ENCODE results near the gene HORMAD2.
"Not testable (repeated sequence)": the region's sequence is repeated elsewhere in the genome, so short reads cannot be mapped to it uniquely, and the experiment has no call there.

The HORMAD2 gene

GRCh38 chr22:30193031-30193775 lies 112.9 kb downstream of the HORMAD2 start:
- DNase-seq: peak; percentile 38 to 74 (median 67)

DNA sequence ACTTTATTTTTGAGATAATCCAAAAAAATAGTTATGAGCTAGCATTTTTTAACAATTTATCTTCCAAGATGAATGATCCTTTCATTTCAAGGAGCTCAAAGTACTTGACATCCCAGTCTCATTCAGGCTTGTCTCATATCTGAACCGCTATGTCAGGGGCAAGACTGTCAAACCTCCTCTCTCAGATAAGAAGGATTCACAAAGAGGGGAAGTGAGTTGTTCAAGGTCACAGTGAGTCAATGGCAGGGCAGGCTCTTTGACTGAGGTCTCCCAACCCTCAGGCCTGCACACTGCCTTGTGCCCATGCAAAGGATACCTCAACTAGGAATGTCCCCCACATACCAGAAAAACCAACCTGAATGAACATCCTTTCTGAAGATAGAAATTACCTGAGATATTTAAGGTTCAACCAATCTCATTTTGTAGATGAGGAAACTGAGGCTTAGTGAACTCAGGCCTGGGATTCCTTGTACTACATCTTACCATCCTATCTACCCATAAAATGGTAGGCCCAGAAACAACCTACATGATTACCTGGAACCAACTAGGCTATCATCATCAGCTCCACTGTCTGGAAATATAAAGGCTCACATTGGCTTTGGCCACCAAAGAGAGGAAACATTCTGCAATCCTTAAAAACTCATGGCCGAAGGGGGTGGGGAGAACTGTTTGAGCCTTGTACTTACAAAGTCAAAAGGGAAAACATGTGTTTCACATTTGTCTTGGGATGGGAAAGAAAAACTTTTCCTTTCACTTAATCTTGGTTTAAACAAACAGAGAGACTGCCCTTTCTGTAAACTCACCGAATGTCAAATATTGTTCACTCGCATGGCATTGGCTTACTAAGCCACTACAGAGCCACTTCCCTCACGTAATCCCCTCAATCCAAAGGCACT lies 115.2 kb downstream of the HORMAD2 start:
- DNase-seq: peak; percentile 18 to 57 (median 48)

DNA sequence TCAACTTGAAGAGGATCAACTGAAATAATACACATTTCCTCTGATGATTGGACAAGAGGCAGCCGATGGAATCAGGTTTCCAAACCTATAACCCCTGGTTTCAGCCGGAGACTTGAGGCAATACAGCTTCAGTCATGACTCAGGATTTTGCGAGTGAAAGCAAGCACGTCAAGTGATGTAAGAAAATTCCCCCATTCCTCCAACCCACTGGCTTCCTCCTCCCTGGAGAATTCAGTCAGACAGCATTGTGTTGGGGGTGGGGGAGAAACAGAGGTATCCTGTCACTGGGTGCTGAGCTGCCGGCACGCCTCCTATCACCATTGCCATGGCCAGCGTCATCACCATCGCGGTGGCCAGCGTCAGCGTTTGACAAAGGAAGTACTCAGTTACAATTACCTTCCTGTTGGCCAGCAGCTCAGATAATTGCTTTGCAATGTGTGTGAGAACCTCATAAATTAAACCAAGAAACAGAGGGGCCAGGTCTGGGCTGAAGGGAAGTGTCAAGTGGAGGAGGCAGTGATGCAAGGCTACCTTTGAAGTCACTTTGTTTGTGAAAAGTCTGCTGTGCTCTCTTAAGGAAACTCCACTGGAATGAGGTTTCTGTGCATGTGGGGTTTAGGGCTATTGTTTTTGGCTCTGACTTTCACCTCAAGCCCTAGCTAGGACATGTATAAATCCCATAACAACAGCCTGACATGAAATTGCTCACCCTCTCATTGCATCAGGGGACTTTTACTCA lies 116.0 kb downstream of the HORMAD2 start:
- DNase-seq: peak; percentile 93 to 97 (median 94)

DNA sequence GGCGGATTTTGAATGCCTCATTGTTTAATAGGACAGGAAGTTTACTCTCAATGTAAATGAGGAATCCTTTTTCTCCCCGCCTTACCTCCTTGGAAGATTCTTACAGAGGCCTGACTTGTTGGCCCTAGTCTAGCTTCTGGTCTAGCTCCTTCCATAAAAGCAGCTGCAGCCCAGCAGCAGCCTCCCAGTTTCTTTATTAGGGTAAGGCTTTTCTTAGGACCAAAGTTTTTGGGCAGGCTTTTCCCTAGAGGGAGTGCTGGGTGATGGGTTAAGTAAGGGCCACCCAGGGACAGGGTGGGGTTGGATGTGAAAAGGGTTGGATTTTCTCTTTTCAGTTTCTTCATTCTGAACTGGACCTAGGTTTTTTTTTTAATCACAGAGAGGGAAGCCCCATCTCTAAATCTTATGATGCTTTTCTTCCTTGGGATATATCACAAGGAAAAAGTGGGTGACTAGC lies 116.6 kb downstream of the HORMAD2 start:
- DNase-seq: peak in 2 of 4 experiments; percentile 26 to 78

DNA sequence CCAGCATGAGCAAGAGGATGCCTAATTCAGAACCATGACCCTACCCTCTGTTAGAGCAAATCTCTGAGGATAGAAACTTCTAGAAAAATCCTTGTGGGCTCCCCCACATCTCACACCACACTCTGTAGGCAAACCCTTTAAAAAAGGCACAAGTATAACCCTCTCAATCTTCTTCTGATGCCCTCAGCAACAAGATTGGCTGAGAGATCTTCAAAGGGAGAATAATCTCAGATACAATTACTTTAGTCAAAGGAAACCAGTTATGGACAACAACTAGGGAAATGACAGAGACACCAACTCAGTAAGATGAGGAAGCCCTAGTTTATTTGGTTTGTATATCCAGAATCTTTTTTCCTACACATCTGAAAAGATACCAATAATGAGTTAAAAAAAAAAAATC lies 117.1 kb downstream of the HORMAD2 start:
- DNase-seq: no peak

DNA sequence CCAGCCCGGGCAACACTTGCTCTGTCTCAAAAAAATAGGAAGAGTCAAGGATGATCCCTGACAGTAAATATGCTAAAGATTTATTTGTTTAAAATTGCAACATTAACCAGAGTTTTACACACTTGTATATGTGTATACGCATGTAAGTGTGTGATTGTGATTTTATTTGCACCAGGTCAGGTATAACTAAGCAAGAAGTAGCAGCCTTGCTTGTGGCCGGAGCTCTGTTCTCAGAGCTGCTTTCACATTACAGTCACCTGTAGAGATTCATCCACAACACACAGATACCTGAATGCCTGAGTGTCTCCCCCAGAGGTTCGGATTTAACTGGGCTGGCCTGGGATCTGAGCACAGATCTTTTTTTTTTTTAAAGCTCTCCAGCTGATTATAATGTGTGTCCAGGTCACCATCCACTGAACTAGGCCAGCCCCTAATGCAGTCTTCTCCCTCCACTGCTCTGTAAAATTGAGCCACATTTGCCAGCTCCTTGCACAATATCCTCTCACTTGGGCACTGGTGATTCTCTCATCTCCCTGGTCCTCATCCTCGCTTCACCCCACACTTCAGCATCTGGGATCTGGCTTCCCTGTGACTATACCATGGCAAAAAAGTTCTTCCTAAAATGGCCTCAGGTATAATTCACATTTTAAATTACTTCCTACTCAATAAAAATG lies 118.0 kb downstream of the HORMAD2 start:
- no peak for DNase-seq

- no peak for DNase-seq
Observed at GRCh38 chr22:30198921-30199320, 118.7 kb downstream of the HORMAD2 start.

DNA sequence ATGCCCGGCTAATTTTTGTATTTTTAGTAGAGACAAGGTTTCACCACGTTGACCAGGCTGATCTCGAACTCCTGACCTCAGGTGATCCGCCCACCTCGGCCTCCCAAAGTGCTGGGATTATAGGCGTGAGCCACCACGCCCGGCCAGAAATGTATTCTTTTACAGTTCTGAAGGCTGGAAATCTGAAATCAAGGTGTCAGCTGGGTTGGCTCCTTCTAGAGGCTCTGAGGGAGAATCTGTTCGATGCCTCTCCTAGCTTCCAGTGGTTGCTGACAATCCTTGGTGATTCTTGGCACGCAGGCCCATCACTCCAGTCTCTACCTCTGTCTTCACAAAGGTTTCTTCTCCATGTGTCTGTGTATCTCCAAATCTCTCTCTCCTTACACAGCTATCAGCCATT lies 120.6 kb downstream of the HORMAD2 start:
- not testable (repeated sequence) for DNase-seq

DNA sequence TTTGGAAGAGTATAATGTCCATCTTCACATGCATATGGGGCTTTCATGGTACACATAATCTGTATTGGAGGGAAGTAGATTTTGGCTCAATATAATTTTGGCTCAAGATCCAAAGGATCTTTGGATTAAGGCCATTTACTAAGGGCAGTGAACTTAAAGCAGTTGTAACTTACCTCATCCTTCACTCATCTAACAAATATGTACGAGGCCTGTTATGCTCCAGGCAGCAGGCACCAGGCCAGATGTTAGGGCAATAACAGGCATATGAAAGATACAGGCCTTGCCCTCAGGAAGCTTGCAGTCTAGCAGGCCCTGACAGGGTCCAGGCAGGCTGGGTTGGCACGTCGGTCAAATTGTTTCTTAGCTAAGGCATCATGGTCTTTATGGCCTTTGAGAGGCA lies 121.7 kb downstream of the HORMAD2 start:
- no peak for DNase-seq

DNA sequence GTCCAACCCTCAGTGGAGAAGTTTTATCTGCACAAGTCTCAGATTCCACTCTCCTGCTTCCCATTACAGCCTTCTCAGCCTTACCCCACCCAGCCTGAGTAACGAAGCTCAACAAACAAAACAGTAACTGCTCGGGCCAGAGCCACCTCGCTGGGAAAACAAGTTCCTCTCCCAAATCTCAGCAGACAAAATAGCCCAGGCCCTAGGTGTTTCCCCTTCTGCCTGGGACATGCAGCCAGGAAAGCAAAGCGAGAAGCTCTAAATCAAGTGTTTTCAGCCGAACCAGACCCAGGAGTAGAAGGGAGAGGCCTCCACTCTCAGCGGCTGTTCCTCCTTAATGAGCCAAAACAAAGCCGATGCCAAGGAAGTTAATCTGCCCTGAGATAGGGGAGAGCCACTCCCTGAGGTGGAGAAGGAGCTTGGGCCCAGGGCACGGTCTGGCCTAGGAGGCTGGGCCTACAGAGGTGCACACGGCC lies 122.3 kb downstream of the HORMAD2 start:
- DNase-seq: peak in 3 of 4 experiments; percentile 17 to 50 (median 34)

GRCh38 chr22:30204015-30204741 lies 123.9 kb downstream of the HORMAD2 start:
- DNase-seq: no peak

DNA sequence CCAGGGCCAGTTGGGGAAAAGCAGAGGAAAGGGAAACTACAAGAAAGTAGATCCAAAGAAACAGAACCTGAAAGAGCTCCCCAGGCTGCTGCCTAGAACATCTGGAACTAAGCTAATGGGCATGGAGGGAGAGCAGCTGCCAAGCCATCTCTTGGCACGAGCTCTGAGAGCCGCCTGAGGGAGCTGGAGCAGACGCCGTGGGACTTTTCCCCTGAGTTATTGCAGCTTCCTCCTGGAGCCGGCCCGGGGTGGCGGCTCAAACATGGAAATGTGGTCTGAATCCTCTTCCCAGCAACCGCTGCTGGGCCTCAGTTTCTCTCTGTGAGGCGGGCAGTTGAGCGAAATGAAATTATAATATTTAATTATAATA lies 124.5 kb downstream of the HORMAD2 start:
- DNase-seq: no peak

GRCh38 chr22:30205281-30206115 lies 125.2 kb downstream of the HORMAD2 start:
- peak; percentile 56 to 80 (median 73) for DNase-seq

- DNase-seq: peak in 3 of 4 experiments; percentile 23 to 50 (median 38)
Observed at GRCh38 chr22:30206944-30207343, 126.7 kb downstream of the HORMAD2 start.

DNA sequence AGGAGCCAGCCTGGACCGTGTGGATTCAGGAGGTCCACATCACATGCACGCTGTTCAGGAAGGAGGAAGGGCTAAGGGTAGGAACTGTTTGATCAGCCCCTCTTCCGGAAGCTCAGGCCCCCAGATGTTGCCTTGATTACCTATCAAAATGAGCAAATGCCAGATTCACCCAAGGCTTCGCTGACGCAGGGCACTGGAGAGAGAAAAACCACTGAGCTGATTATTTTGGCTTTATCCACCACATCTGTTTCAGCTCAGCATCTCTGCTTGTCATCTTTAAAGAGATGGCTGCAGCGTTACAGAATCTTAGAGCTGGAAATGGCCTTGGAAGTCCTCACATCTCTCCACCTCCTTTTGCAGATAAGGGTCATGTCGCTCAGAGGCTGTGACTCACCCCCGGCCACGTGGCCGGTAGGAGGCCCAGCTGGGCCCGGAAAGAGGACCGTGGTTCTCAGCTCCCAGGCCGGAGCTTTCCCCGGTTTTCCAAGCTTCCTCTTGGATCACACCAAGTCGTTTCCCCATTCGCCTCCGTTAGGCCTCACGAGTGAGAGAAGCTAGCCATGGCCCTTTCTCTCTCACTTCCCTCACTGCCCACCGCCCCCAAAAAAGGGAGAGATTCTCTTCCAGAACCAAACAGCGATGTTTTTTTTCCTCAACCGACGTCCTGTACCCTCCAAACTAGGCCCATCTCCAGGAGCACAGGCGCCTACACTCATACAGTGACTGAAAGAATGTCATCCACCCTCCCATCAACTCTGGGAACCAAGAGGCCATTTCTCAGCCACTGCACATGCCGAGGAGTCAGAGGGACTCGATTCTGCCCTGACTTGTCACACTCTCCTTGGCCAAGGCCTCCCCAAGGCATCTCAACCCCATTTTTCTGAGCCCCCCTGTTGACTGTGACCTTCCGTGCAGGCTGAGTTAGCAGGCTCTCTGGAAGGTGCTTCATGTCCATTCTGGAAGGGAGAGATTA lies 128.7 kb downstream of the HORMAD2 start:
- peak; percentile 58 to 87 (median 76) for DNase-seq

- no peak for DNase-seq
Observed at GRCh38 chr22:30209642-30210041, 129.4 kb downstream of the HORMAD2 start.

DNA sequence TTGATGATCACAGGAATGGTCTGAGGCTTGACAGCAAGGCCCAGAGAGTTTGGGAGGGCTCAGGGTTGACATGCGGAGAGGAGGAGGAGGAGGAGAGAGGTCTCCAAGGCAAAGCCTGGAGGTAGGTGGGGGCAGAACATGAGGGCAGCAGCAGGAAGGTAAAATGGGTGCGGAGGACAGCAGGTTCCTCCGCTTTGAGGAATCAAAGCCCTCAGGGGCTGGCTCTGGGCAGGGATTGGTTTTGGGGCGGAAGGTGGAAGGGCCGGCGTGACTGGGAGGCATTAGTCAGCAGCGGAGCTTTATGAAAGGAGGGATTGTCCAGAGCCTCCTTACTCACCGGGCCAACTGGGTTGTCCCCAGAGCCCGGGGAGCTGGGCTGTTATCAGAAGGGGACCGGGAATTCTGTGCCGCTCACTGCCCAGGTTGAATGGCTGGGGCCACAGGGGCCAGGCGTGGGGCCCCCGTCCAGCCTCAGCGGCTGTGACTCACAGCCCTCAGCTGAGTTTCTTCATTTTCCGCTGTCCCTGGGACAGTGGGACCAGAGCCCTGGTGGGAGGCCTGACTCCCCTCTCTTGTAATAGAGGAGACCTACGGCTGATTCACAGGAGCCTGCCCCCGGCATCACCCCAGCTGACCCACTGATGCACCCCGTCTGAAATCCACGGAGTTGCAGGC lies 130.1 kb downstream of the HORMAD2 start:
- peak; percentile 62 to 82 (median 80) for DNase-seq

GRCh38 chr22:30211124-30211820 lies 131.0 kb downstream of the HORMAD2 start:
- no peak for DNase-seq

All from suppressor macrophage (primary cell).